GM19324 (cell line): Measurements from ENCODE around the gene BRDT.

ENCODE experiments used
- ATAC-seq: cut with Tn5 transposase; IDR thresholded peaks from one replicate; pipeline ENCODE4 v1.9.1; 2021; ENCODE audit warnings: mild to moderate bottlenecking, moderate library complexity; ENCODE audit not compliant: unreplicated experiment, low FRiP score

BRDT gene

GRCh38 chr1:91949356-91949699, at the start of gene BRDT:
Gene BRDT (plus strand): TSS chr1:91949401. CDS start chr1:91962755, 13,354 bp downstream.
- ATAC-seq = no peak

GRCh38 chr1:91900562-91900961, 48.6 kb upstream of the BRDT start:
- no peak for ATAC-seq

GRCh38 chr1:91901231-91901630, 48.0 kb upstream of the BRDT start:
- no peak for ATAC-seq

- ATAC-seq = no peak
These were observed 36.9 kb upstream of the BRDT start for GRCh38 chr1:91912266-91912665.

- no peak for ATAC-seq
These were observed 36.2 kb upstream of the BRDT start for GRCh38 chr1:91913018-91913417.

- no peak for ATAC-seq
These were observed 33.2 kb upstream of the BRDT start for GRCh38 chr1:91916046-91916445.

- no peak for ATAC-seq
These were observed 32.3 kb upstream of the BRDT start for GRCh38 chr1:91916811-91917460.

- no peak for ATAC-seq
These were observed 29.2 kb upstream of the BRDT start for GRCh38 chr1:91919962-91920361.

- ATAC-seq = no peak
These were observed 25.1 kb upstream of the BRDT start for GRCh38 chr1:91924146-91924545.

- no peak for ATAC-seq
These were observed 23.4 kb upstream of the BRDT start for GRCh38 chr1:91925644-91926435.

GRCh38 chr1:91928026-91928425, 21.2 kb upstream of the BRDT start:
- no peak for ATAC-seq

GRCh38 chr1:91929250-91929649, 20.0 kb upstream of the BRDT start:
- no peak for ATAC-seq

- no peak for ATAC-seq
These were observed 11.6 kb upstream of the BRDT start for GRCh38 chr1:91937613-91938012.

GRCh38 chr1:91940496-91940895, 8.7 kb upstream of the BRDT start:
- no peak for ATAC-seq

- ATAC-seq = no peak
These were observed 5.1 kb upstream of the BRDT start for GRCh38 chr1:91944087-91944486.

GRCh38 chr1:91948097-91948496, 1.1 kb upstream of the BRDT start:
- ATAC-seq = no peak

- ATAC-seq = no peak
These were observed 473 bp upstream of the BRDT start for GRCh38 chr1:91948501-91949355.

GRCh38 chr1:91952187-91952586, 3.0 kb downstream of the BRDT start:
- ATAC-seq = no peak

GRCh38 chr1:91958926-91959325, 9.7 kb downstream of the BRDT start:
- ATAC-seq = no peak

- no peak for ATAC-seq
These were observed 19.1 kb downstream of the BRDT start for GRCh38 chr1:91968334-91968733.

- ATAC-seq = no peak
These were observed 30.2 kb downstream of the BRDT start for GRCh38 chr1:91979383-91979782.
